GM19351 (cell line): ENCODE results near the gene ASTN2.

Source experiments
- ATAC-seq: cut with Tn5 transposase; IDR thresholded peaks from one replicate; pipeline ENCODE4 v1.9.1; 2021; ENCODE audit warnings: mild to moderate bottlenecking, moderate library complexity; ENCODE audit not compliant: unreplicated experiment

The ASTN2 gene

DNA sequence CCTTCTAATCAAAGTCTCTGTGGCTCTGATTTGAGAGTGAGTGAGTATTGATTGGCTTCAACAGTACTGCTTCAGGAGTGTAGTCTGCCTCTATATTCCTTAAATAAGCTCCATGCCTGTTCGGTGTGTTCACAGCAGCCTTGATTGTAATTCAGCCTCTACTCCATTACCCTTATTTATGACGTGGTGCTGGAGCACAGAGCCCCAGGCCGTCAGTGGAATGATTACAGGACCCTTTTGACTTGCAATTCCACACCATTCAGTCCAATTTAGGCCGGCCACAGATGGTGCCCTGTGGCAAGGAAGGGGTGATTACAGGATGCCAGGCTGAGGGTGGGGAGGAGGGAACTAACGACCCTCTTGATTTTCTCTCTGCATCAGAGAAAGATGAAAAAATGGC, 110.3 kb downstream of the ASTN2 start:
- ATAC-seq = no peak

GRCh38 chr9:117303643-117304230, 111.1 kb downstream of the ASTN2 start:
- ATAC-seq = no peak

DNA sequence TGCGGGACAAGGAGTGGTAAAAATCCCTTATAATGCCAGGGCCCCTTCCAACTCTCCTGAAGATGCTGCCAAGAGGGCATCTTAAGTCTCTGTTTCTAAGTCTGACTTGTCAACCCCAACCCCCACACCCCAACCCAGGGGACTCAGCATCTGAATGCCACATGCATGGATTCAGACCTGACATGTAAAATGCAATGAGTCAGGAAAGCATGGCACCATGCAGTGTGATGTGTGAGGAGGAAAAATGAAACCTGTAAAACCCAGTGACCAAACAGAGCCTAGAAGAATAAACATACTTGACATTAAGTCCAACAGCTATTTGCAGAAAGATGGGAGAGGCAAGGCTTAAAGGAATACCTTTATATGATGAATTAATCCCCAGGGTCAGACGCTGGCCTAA, 112.4 kb downstream of the ASTN2 start:
- no peak for ATAC-seq

GRCh38 chr9:117300371-117301110, 114.3 kb downstream of the ASTN2 start:
- no peak for ATAC-seq

- no peak for ATAC-seq
These were observed 118.4 kb downstream of the ASTN2 start for GRCh38 chr9:117296453-117296852.

DNA sequence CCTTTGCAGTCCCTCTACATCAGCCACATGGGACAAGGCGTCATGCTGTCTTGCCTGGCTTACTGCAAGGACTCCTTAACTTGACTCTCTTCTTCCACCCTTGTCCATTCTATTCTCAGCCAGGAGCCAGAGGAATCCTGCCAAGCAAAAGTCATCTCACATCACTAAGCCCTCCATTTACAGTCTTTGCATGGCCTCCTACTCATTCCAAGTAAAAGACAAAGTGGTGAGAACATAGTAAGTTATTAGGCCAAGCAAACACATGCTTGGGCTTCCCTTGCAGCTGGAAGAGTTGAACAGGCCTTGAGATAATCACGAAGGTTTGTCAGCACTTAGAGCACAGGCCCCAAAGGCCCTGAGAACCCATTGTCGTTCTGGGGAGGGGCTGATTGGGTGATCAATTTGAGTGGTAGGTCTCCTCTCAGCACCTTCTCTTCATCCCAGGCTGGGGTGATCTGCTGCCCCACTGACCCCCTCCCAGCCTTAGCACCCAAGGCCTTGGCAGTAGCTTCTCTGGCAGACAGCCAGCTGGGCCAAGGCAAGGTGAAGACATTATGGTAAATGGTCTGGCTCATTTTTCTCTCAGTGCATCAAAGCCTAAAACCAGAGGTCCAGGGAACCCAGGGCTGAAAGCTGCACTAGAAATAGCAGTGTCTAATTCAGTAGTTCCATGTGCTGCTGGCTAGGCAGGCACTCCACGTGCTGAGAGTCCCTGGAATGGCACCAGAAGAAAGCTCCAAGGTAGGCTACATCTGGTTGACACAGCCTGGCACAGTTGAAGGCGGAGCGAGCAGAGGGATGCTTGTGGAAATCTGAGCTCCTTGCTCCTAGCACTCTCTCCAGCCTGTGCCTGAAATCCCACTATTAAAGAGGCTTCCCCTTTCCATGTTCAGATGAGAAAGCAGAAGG, 121.4 kb downstream of the ASTN2 start:
- no peak for ATAC-seq

DNA sequence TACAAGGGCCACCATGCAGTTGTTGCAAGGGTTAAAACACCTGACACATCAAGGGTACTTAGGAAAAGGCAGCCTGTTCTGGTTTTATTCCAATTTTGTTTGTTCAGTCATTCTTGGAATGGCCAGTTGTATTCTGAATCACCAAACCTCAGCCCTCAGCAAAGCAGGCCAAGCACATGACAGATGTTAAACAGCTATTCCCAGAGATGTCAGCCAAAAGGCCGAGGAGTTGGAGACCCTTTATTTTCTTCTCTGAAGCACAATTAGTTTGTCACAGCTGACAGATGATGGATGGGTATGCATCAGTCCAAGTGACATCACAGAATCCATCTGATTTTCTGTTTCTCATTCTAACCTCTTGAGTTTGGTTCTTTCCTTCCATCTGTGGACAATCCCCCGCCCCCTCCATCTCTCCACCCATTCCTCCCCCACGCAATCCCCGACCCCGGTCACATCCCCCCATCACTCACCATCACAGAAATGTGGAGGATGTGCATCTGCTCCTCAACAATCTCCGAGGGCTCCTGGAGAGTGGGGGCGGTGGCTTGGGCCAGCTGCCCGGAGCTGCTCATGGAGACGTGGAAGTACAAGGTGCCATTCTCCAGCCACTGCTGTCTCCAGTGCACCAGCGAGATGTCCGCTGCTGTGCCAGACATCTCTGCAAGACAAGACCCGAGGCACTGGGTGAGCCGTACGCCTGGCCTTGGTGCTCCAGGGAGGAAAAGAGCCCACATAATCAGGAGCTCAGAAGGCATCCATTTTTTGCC, 123.8 kb downstream of the ASTN2 start:
- ATAC-seq = no peak

DNA sequence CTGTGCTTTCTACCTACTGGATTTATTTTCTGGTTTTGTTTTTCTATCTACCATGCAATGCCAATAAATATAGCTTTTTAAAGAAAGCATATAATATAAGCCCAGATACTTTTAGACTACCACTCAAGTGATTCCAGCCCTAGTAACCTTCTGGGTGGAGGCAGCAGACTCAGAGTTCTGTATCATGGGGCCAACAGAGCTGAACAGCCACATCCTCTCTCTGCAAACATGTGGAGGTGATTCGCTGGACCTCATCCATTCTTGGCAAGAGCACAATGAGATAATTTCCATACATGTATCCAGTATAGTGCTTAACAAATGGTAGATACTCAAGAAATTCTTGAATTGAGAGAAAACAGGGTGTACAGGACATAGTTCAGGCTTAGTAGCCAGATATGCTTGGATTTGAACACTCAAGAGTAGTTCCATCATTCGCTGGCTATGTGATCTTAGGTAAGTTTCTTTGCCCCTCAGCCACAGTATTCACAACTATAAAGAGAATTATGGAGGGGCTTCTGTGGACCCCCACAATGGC, 124.5 kb downstream of the ASTN2 start:
- no peak for ATAC-seq

GRCh38 chr9:117286245-117286644, 128.6 kb downstream of the ASTN2 start:
- ATAC-seq = no peak

DNA sequence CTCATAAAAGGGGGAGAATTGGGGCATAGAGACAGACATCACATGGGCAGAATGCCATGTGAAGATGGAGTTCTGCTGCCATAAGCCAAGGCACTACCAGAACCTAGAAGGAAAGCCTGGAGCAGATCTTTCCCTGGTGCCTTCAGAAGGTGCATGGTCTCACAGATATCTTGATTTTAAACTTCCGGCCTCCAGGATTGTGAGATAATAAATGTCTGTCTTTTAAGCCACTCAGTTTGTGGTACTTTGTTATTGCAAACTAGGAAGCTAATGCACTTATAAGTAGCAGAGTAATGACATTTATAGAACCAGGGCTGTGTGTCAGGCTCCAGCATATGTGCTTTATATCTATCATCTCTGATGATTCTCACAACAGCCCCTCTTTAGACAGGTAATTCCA, 130.4 kb downstream of the ASTN2 start:
- ATAC-seq = no peak

- ATAC-seq = no peak
These were observed 132.3 kb downstream of the ASTN2 start for GRCh38 chr9:117282541-117282940.

DNA sequence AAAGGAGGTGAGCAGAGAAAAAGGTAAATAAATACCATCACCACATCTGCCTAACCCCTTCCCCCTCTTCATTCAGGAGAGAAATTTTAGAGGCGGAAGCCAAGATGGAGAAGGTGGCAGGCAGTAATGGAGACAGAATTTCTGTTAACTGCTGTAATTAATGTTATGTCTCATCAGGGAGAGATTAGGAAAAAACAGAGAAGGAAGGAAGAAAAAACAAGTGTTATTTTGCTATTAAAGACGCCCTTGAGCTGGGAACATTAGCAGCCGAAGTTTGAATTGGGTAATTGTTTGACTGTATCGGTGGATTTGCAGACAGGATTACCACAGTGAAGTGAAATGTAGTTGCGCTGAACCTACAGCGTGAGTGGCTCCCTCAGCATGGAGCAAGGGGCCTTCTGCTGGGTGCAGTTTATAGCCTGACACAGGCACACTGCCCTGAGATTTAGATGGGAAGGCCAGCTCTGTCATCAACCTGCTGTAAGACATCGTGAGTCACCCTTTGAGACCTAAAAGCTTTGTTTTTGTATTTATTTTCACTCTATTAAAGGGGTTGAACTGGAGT, 136.3 kb downstream of the ASTN2 start:
- ATAC-seq = no peak

DNA sequence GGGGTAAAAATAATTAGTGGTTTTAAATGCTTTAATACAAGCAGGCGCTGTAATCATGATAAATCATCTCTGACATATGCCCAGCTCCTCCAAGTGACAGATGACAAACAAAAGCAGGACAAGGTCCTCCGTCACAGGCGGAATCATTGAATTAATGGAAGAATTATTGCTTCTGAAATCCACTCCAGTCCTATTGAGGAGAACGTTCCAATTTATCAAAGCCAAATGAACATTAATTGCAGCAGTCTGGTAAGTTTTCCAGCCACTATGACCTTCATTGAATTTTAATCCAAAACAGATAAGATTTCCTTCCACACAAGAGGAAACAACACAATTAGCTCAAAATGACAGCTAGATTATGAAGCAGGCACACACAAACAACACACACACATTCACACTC, 136.8 kb downstream of the ASTN2 start:
- ATAC-seq = no peak

DNA sequence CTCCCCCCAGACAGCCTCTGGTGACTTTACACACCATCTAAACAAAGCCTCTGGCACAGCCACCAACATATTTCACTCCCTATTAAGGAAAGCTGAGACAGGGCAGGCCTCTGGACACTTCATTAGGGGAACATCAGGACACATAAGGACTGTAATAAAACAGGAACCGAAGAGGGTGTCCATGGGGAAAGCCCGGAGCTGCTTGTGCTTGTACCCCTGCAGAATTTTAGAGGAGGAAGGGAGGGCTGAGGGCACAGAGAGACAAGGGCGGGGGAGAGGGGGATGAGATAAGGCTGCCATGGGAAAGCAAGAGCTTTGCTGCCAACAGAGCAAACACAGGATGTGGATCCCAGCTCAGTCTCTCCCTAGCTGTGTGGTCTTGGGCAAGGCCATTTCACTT, 138.4 kb downstream of the ASTN2 start:
- ATAC-seq = no peak

DNA sequence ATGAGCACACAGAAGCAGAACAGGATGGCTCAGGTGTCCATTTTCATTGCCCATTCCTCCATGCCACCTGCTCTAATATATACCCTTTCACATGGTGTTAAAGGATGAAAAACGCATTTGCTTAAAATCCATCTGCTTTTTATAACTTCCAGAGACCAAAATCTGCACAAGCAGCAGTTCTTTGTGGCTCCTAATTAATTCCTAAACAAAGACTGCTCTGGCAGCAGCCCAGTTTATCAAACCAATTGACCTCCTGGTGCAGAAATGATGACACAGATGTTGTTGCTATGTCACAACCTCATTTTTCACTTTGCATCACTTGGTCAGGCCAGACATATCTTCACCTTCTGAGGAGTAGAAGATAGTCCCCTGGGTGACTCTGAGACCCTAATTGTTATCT, 141.2 kb downstream of the ASTN2 start:
- ATAC-seq = no peak

- no peak for ATAC-seq
These were observed 145.9 kb downstream of the ASTN2 start for GRCh38 chr9:117268847-117269446.

DNA sequence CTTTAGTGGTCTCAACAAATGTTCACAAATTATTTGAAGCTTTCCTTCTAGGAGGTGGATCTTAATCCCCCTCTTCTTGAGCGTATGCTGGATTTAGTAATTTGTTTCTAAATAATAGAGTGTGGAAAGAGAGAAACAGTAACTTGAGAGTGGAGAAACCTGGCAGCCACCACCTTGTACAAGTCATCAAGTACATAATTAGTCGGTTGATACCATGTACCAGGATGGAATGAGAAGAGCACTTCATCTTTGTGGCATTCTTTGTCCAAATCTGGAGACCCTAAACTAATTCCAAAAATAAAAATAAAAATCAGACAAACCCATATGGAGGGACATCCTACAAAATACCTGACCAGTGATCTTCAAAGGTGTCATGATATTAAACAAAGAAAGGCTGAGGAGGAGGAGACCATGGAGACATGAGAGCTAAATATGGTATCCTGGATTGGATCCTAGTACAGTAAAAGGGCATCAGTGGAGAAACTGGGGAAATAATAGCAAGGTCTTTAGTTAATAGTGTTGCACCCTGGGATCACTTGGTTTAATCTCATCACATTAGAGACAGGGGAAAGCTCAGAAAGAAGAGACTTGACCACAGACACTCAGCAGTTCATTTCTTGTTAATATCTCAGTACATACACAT, 147.9 kb downstream of the ASTN2 start:
- ATAC-seq = no peak

GRCh38 chr9:117265253-117265652, 149.6 kb downstream of the ASTN2 start:
- ATAC-seq = no peak

DNA sequence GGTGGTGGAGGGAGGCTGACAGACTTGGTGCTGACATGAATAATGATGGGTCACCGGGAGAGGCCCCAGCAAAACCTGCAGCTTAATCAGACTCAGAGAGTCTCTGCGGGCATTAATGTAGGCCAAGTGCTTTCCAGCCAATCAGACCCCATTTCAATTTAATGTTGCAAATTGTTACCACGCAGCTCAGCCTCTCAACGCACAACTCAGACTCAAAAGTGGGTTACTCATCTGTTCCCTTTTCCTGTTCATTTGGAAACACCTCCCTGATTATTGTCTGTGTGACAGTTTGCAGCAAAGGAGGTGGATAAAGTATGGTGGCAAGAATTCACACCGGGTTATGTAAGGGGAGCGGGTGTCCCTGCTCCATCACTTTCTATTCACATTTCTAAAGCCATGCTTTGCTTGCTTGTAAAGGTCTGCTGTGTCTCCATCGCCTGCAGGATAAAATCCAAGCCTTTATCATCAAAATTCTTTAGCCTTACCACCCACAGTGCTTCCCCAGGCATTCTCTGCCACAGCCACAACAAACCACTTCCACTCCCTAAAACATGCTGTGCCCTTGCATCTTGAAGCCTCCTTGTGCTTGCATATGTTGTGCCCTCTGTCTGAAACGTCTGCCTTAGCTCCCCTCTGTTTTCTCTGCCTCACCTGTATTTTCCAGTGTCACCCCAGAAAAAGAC, 156.5 kb downstream of the ASTN2 start:
- no peak for ATAC-seq
